Subcutaneous abdominal adipose tissue (tissue), 5 donors: ENCODE data around the gene TSKU.

Experiments
- H3K27ac ChIP-seq: one replicate; pipeline ENCODE4 v1.7.0; 2013; ENCODE audit warnings: low read depth, mild to moderate bottlenecking, inconsistent platforms, low read length, moderate library complexity
- H3K27me3 ChIP-seq, 5 donors: one replicate each; pipeline ENCODE4 v1.7.0; 2013; ENCODE audit warnings: low read length in 5 of 5, inconsistent platforms in 1 of 5; ENCODE audit not compliant: control insufficient read depth in 5 of 5, insufficient read depth in 4 of 5
- H3K36me3 ChIP-seq, 5 donors: one replicate each; pipeline ENCODE4 v1.7.0; 2013; ENCODE audit warnings: low read length in 5 of 5; ENCODE audit not compliant: control insufficient read depth in 5 of 5, insufficient read depth in 5 of 5
- H3K4me1 ChIP-seq, 5 donors: one replicate each; pipeline ENCODE4 v1.7.0; 2013; ENCODE audit warnings: low read length in 5 of 5, mild to moderate bottlenecking in 3 of 5, moderate library complexity in 1 of 5; ENCODE audit not compliant: control insufficient read depth in 5 of 5, insufficient read depth in 5 of 5
- H3K4me3 ChIP-seq, 5 donors: one replicate each; pipeline ENCODE4 v1.7.0; 2013; ENCODE audit warnings: low read length in 5 of 5, low read depth in 1 of 5
- H3K9ac ChIP-seq, 5 donors: one replicate each; pipeline ENCODE4 v1.7.0; 2013; ENCODE audit warnings: low read length in 5 of 5, mild to moderate bottlenecking in 4 of 5, moderate library complexity in 3 of 5
- H3K9me3 ChIP-seq, 5 donors: one replicate each; pipeline ENCODE4 v1.7.0; 2013; ENCODE audit warnings: low read length in 5 of 5; ENCODE audit not compliant: control insufficient read depth in 5 of 5
- donor health status: healthy.
- donor health status: healthy.
- donor health status: healthy.
- donor health status: healthy.
- donor health status: healthy.

The TSKU gene

DNA sequence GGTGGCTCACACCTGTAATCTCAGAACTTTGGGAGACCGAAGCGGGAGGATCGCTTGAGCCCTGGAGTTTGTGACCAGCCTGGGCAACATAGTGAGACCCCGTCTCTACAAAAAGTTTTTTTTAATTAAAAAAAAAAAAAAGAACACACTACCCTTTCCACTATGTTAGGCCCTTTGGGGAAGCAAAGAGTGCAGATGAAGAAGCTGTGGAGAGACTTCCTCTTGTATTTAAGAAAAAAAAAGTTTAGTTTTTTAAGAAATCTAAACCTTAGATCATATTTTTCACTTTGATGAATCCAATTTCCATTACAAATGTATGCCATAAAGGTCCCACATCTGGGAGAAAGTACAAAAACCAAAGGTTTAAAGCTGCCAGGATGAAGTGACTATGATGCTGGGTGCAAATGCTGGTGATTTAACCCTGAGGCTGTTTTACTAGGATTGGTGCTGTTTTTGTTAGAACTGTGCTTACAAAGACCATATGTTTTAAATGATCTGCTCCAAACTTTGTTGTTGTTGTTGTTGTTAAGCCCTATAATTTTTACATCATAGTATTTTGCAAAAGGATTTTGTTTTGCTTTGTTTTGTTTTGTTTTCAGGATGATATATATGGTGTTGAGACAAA, 48.6 kb downstream of the TSKU start:
- no peak overlapping the region for H3K4me3 ChIP-seq
- H3K4me1 ChIP-seq, result peaks cover 3 to 32% (median 23%) of the 10 kb centered on the region in 5 donors

DNA sequence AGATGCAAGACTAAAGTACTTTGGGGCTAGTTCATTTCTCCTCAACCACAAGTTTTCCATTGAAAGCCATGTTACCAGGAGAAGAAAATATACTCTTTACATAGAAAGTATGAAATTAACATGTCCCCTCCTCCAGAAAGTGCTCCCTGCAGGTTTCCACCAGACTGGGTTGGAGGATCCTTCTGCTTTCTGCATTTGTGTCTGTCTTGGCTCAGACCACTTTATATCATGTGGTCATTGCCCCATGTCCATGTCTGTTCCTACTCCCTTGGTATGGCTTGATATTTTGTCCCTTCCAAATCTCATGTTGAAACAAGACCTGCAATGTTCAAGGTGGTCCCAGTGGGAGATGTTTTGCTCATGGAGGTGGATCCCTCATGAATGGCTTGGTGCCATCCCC, 49.2 kb downstream of the TSKU start:
- Histone ChIP-seq H3K4me3 (no peak overlapping the region), H3K36me3 (no peaks in the 10 kb centered on the region), H3K9ac (no peak overlapping the region), H3K27ac (no peak overlapping the region), H3K9me3 (no peaks in the 10 kb centered on the region), H3K27me3 (no peaks in the 10 kb centered on the region), H3K4me1 (peaks cover 3 to 38% (median 25%) of the 10 kb centered on the region in 5 donors)

More for the DNA sequence above, 48.6 kb downstream of the TSKU start:
- Histone ChIP-seq H3K36me3 (no peaks in the 10 kb centered on the region), H3K27ac (no peak overlapping the region), H3K27me3 (no peaks in the 10 kb centered on the region), H3K9me3 (no peaks in the 10 kb centered on the region), H3K9ac (no peak overlapping the region)

DNA sequence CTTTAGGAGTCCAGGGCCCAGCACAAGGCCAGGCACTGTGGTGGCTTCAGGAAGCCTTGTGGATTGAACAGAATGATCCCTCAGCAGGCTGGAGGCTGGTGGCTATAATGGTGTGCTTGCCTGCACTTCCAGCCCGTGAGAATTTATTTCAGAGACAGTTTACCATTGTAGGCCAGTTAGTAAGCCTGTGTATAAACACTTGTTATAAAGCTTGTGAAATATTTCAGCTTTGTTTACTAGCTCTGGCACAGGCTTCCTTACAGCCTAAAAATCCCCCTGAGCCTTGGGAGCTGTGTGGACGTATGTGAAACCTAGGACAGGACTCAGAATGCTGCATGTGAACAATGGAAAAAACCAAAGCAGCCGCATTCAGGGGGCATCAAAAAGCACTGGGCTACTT, 51.0 kb downstream of the TSKU start:
- peaks cover 8 to 54% (median 36%) of the 10 kb centered on the region in 5 donors for H3K4me1 ChIP-seq
- H3K4me3 ChIP-seq, result no peak overlapping the region
- H3K9me3 ChIP-seq, result no peaks in the 10 kb centered on the region
- H3K36me3 ChIP-seq, result no peaks in the 10 kb centered on the region
- H3K27me3 ChIP-seq, result no peaks in the 10 kb centered on the region
- H3K9ac ChIP-seq, result no peak overlapping the region
- H3K27ac ChIP-seq, result no peak overlapping the region

GRCh38 chr11:76835036-76835435, 51.9 kb downstream of the TSKU start:
- no peak overlapping the region for H3K9ac ChIP-seq
- no peak overlapping the region for H3K27ac ChIP-seq
- no peaks in the 10 kb centered on the region for H3K27me3 ChIP-seq
- H3K36me3 ChIP-seq, result no peaks in the 10 kb centered on the region
- no peaks in the 10 kb centered on the region for H3K9me3 ChIP-seq
- peaks cover 9 to 57% (median 36%) of the 10 kb centered on the region in 5 donors for H3K4me1 ChIP-seq
- H3K4me3 ChIP-seq, result no peak overlapping the region

- Histone ChIP-seq H3K9ac (peak overlapping the region in 1 of 5 donors; percentile 11), H3K27ac (no peak overlapping the region), H3K4me1 (peaks cover 9 to 51% (median 27%) of the 10 kb centered on the region in 5 donors), H3K36me3 (no peaks in the 10 kb centered on the region), H3K9me3 (no peaks in the 10 kb centered on the region), H3K4me3 (no peak overlapping the region), H3K27me3 (no peaks in the 10 kb centered on the region)
Measured at GRCh38 chr11:76835928-76836612, 52.9 kb downstream of the TSKU start.

- Histone ChIP-seq H3K27ac (peak overlapping the region; percentile 22), H3K9me3 (no peaks in the 10 kb centered on the region), H3K4me1 (peaks cover 9 to 49% (median 27%) of the 10 kb centered on the region in 5 donors), H3K27me3 (no peaks in the 10 kb centered on the region), H3K36me3 (no peaks in the 10 kb centered on the region), H3K4me3 (no peak overlapping the region), H3K9ac (peak overlapping the region in 2 of 5 donors; percentile 1 to 11)
Measured at GRCh38 chr11:76836613-76837291, 53.6 kb downstream of the TSKU start.

DNA sequence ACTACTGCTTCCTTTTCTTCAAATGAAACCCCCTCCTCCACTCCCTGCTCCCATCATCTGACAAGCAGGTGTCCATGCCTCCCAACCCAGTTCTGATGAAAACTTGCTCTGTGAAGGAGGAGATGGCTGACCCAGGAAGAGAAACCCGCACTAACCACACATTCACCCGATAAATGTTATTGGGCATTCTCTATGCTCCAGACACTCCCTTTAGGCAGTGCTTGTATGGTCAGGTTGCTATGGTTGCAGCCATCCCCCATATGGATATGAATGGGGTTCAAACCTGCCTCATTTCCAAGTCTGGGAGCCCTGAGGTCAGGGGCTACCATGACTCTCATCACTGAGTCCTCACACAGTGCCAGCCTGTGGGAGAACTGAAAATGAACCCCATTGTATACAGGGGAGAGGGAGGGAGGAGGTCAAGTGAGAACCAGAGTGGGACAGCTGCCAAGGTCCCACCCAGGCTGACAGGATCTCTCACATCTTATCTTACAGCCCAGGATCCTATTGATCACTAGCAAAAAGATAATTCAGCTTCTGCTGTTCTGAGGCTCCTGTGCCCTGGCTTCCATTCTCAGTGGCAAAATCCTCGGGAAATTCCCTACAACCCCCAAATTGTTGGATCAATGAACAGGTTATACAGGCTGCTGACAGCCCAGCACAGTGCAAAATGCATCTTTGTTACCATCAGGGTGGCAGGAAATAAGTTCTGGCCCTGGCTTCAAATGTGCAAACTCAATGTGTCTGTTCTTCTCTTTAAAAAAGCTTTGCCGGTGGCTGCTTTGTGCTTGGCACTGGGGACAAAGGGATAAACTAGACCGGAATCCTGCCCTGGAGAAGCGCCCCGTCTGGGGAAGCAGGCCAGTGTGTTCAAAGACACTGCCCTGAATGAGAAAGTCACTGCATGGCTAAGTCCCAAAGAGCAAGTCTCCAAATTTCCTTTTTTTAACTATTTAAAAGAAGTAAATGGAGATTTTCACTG, 54.8 kb downstream of the TSKU start:
- no peaks in the 10 kb centered on the region for H3K36me3 ChIP-seq
- no peaks in the 10 kb centered on the region for H3K27me3 ChIP-seq
- H3K9me3 ChIP-seq, result no peaks in the 10 kb centered on the region
- no peak overlapping the region for H3K4me3 ChIP-seq
- peak overlapping the region; percentile 4 for H3K27ac ChIP-seq
- peaks cover 7 to 45% (median 27%) of the 10 kb centered on the region in 5 donors for H3K4me1 ChIP-seq
- no peak overlapping the region for H3K9ac ChIP-seq

DNA sequence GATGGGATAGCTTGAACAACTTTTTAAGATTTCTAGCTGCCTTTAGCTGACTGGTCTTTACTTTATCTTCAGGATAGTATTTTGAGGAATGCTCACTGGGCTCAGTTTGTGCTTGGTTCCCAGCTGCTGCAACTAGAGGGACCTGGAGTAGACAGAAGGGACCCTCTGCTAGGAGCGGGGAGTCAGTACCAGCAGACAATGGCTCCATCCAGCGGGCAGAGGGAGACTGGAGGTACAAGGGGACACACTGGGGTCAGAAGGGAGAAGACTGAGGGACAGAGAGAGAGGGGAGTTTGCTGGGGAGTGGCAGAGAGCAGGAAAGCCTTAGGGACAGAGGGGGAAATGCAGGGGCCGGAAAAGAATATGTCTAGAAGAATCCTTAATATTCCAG, 55.5 kb downstream of the TSKU start:
- H3K27ac ChIP-seq, result peak overlapping the region; percentile 4
- H3K27me3 ChIP-seq, result no peaks in the 10 kb centered on the region
- no peaks in the 10 kb centered on the region for H3K36me3 ChIP-seq
- no peak overlapping the region for H3K9ac ChIP-seq
- peaks cover 7 to 45% (median 27%) of the 10 kb centered on the region in 5 donors for H3K4me1 ChIP-seq
- H3K9me3 ChIP-seq, result no peaks in the 10 kb centered on the region
- no peak overlapping the region for H3K4me3 ChIP-seq

DNA sequence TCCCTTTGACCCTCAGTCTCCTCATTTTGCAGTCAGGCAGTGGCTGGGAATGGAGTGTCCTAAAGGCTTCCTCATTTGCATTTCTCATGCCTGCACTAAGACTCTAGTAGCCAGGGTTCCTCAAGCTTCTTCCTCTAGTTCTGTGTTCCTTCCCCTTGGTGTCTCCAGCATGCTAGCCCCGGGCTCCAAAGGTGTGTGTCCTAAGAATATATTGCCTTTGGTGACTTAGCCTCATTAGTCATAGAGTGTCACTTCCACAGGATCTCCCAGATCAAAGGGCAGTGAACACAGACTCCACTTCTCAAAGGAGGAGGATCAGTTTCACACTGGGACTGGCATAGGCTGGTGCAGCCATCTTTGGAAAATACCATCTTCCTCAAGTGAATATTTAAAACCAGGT, 56.2 kb downstream of the TSKU start:
- Histone ChIP-seq H3K4me3 (no peak overlapping the region), H3K9me3 (no peaks in the 10 kb centered on the region), H3K9ac (no peak overlapping the region), H3K4me1 (peaks cover 7 to 41% (median 23%) of the 10 kb centered on the region in 5 donors), H3K27ac (no peak overlapping the region), H3K27me3 (no peaks in the 10 kb centered on the region), H3K36me3 (no peaks in the 10 kb centered on the region)
